GM23248 (cell line): ENCODE measurements around the gene SYTL3.

Source experiments
- EZH2 ChIP-seq: fragments of 200-600 bp; sonication (generic); IDR thresholded peaks from 2 replicates; pipeline ENCODE4 v1.6.1; 2018; ENCODE audit warnings: antibody characterized with exemption, mild to moderate bottlenecking; ENCODE audit not compliant: insufficient read depth, poor library complexity, severe bottlenecking
- EZH2phosphoT487 ChIP-seq: fragments of 200-600 bp; sonication (generic); IDR thresholded peaks from 2 replicates; pipeline ENCODE4 v1.6.1; 2018; ENCODE audit warnings: antibody characterized with exemption, moderate library complexity, mild to moderate bottlenecking, low read depth; ENCODE audit not compliant: insufficient read depth

DNA sequence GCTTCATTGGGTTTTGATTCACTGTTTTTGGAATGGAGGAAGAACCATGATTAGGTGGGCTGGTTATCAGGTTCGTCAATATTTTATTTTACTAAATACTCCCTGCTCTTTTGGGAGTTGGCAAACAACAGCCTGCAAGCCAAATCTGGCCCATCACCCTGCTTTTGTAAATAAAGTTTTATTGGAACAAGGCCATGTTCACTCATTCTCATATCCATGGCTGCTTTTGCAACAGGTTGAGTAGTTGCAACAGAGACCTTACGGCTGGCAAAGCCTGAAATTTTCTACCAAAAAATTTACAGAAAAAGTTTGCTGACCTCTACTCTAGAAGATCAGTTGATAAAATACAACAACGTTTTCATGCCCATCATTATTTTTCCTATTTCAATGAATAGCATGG is 45.1 kb downstream of the SYTL3 start:
- TF ChIP-seq EZH2 (no peak), EZH2phosphoT487 (no peak)
